GM21717 (cell line): ENCODE measurements around the gene ZNF639.
"Not testable (repeated sequence)": the region's sequence is repeated elsewhere in the genome, so short reads cannot be mapped to it uniquely, and the experiment has no call there.

ENCODE experiments used
- ATAC-seq: cut with Tn5 transposase; IDR thresholded peaks from one replicate; pipeline ENCODE4 v1.9.1; 2021; ENCODE audit warnings: mild to moderate bottlenecking, moderate library complexity; ENCODE audit not compliant: unreplicated experiment

The ZNF639 gene

GRCh38 chr3:179322286-179323196 lies at the start of gene ZNF639:
Gene ZNF639 (plus strand): TSS chr3:179323031. CDS start chr3:179328294, 5,263 bp downstream.
- peak; percentile 73 for ATAC-seq

DNA sequence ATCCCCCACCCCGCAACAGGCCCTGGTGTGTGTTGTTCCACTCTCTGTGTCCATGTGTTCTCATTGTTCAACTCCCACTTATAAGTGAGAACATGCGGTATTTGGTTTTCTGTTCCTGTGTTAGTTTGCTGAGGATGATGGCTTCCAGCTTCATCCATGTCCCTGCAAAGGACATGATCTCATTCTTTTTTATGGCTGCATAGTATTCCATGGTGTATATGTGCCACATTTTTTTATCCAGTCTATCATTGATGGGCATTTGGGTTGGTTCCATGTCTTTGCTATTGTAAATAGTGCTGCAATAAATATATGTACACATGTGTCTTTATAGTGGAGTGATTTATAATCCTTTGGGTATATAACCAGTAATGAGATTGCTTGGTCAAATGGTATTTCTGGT lies 48.4 kb upstream of the ZNF639 start:
- not testable (repeated sequence) for ATAC-seq

DNA sequence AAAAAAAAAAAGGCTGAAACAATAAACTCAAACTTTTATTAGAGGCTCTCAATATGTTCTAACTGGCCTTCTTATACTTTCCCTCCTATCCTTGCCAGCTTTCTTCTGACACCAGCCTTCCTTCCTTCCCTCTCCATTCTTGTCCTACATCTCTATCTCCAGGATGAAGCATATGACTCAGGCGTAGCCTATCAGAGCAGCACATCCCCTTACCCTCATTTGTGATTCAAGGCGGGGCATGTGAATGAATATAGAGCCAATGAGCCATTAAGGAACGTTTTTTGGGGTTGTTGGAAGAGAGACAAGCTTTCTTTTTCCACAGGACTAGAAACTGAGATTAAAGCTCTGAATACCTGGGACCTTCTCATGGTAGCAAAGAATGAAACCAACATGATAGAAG lies 46.8 kb upstream of the ZNF639 start:
- no peak for ATAC-seq

- ATAC-seq = no peak
Measured at GRCh38 chr3:179276743-179277142, 46.1 kb upstream of the ZNF639 start.

DNA sequence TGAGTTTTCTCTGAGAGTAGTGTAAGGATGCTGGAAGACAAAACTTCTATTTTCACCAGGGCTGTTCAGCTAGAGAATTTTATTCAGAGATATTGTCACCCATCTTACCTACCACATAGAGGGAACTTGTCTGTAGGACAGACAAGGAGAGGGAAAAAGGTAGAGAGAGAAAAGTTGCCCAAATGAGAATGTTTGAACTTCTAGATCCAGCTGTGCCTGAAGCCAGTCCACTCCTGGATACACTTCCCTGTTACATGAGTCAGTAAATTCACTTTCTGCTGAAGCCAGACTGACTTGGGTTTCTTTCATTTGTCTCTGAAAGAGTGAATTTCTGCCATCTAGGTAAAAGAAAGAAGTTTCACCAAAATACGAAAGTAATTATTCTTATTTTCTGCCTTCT lies 44.7 kb upstream of the ZNF639 start:
- no peak for ATAC-seq

DNA sequence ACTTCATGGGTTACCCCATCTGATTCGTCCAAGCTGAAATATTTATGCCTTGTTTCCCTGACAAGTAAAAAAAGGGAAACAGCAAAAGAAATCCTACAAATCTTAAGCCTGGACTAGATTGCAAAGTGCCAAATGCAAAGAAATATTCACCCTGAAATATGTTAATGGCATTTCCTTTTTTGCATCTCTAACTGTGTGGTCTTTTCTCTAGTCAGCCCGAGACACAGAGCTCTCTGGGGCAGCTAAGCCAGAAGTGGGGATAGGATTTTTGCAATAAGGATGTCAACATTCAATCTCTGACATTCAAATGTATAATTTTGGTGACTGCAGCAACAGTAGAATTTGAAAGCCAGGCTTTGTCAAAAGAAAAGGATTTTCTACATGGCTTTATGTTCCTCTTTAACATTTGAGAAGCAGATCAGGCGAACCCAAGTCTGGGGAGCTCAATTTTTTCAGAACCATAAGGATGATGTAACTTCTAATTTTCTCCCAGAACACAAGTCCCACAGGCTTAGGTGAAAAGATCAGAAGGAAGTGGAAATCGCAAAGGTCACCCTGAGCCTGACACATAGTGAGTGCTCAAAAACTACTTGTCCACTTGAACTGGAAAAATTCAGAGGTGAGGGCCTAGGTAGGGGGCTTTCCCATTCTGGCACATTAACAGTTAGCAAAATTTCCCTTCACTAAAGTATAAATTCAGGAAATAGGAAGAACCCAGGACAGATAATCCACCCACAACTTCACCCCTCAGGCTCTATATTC lies 43.7 kb upstream of the ZNF639 start:
- ATAC-seq = no peak

DNA sequence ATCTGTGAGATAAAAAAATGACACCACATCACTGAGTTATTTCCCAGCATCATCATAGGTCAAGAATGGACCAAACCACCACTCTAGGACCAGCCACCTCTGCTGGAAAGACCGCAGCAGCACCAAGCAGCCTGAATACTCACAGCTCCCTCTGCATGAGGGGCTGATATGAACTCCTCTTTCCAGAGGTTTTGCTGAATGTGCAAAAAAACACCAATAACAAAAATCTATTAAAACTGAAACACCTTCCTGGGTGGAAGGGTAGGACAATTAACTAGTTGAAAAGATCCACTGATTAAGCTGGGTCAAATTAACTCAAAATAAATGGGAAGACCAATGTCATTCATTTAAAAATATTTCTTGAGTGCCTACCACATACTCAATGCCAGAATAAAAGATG lies 43.0 kb upstream of the ZNF639 start:
- ATAC-seq = no peak

DNA sequence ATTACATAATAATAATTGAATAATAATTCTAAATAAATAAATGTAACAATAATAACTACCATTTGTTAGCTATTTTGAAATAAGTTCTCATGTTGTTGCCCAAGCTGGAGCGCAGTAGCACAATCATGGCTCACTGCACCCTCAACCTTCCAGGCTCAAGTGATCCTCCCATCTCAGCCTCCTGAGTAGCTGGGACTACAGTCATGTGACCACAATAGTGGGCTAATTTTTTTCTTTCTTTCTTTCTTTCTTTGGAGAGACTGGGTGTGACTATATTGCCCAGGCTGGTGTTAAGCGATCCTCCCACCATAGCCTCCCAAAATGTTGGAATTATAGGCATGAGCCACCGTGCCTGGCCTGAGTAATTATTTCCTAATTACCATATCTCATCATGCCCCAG lies 41.0 kb upstream of the ZNF639 start:
- no peak for ATAC-seq

DNA sequence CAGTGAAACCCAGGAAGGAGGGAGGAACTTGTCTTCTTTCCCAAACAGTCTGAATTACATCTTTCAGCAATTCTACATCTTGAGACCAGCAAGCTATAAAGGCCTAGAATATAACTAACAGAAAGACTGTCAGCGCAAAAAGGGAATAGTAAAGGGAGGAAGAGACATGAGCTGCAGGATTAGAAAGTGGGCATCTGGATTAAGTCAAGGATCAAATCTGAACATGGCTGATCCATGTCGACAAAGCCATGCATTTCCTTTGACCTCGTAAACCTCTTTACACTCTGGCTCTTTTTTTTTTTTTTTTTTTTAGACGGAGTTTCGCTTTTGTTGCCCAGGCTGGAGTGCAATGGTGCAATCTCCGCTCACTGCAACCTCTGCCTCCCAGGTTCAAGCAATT lies 36.5 kb upstream of the ZNF639 start:
- no peak for ATAC-seq

GRCh38 chr3:179288845-179289244 lies 34.0 kb upstream of the ZNF639 start:
- ATAC-seq = no peak

- no peak for ATAC-seq
Measured at GRCh38 chr3:179289295-179289694, 33.5 kb upstream of the ZNF639 start.

DNA sequence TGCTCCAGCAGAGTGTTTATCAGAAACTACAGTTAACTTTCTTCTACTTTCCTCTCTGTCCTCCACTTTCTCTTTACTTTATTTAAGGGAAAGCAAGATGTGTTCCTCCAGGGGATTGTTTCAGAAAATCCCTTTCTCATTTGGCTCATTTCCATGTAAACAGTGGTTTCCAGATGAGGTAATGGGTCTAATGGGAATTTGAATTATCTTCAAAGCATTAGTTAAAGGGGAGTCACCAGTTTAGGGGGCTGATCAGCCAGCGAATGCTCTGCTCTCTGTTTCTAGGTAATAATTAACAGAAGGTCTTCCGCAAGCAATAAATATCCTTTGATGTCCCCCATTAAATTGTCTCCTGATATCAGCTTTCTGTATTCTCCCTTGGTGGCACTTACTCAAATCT lies 30.4 kb upstream of the ZNF639 start:
- no peak for ATAC-seq

DNA sequence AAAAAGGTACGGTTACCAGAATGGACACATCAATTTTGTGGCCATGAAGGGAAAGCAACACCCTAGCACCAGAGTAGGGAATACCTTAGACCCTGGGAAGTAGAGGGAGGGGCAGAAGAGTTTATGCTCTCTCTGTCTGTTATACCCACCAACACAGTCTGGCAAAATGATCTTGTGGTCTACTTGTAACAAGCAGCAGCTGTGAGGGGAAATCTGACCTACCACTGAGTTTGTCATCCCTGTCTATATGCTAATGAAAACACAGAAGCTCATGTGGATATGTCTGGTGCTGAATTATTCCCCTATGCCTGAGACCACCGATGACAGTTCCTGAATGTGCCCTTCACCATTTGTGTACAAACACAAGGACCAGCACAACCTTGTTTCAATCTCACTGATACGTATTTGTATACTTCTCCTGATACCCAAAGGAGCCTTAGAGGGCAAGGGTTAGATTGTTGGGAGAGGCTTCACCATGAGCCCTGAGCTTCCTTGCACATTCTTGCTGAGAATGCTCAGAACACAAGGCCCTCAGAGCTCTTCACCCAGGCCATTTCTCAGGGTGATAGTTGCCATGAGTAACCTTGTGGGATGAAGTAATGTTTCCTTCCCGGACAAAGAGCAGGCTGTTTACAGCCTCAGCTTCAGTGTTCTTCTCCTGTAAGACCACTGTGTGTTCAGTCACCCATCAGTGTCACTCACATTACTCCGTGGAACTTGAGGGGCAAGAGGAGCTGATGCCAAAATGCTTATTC lies 24.7 kb upstream of the ZNF639 start:
- no peak for ATAC-seq

DNA sequence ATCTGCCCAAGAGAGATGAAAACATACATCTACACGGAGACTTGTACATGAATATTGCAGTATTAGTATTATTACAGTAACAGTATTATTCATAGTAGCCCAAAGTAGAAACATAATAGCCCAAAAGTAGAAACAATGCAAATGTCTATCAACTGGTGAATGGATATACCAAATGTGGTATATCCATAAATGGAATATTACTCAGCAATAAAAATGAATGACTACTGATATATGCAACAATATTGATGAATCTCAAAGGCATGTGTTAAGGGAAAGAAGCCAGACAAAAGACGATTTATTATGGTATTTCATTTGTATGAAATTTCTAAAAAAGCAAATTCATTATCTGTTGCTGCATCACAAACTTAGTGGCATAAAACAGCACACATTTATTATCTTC lies 23.5 kb upstream of the ZNF639 start:
- ATAC-seq = no peak

- peak; percentile 49 for ATAC-seq
Measured at GRCh38 chr3:179299999-179300613, 22.7 kb upstream of the ZNF639 start.

DNA sequence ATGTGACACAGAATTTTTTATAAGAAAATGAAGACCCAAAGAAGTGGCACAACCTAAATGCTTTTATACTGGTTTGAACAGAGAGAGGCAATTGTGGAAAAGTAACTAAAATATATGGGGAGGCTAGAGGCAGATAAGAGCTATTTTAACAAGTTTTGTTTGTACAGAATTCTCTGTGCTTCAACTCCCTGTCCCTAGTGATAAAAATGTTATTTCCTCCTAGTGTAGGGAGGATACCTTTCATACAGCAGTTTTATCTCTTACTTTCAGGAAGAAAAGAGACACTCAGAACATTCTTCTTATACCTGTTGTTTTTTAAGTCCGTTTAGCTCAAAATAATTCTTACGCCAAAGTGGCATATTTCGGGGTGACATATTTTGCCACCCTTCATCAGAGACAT lies 21.2 kb upstream of the ZNF639 start:
- ATAC-seq = no peak

GRCh38 chr3:179302111-179302510 lies 20.7 kb upstream of the ZNF639 start:
- ATAC-seq = no peak

GRCh38 chr3:179304605-179305004 lies 18.2 kb upstream of the ZNF639 start:
- no peak for ATAC-seq

GRCh38 chr3:179307362-179307761 lies 15.5 kb upstream of the ZNF639 start:
- not testable (repeated sequence) for ATAC-seq

DNA sequence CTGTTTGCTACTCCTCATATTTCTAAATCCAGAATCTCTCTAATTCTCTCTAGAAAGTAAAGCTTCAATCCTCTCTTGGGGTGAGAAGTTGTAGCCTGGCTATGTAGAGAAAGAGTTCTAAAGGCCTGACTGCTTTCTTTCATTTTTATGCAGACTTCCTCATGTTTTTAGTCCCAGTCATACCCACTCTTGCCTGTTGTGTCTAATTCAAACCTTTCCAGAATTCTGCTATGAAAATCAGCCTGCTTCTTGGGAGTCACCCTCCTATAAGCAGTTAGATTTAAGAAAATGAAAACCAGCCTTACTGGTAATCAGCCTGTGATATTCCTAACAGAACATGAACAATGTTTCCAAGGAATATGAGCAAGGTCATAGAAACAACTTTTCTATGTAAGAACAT lies 14.8 kb upstream of the ZNF639 start:
- ATAC-seq = no peak
